Activated CD4-positive, CD25-positive, alpha-beta regulatory T cell treated with anti-CD3 and anti-CD28 coated beads, Interleukin-2, amount 50 U/mL, for 72 hours (primary cell): ENCODE results near the gene CHI3L2.

Source experiments
- DNase-seq: peaks from one replicate; pipeline ENCODE4 v3.0.0; 2021

Gene CHI3L2

DNA sequence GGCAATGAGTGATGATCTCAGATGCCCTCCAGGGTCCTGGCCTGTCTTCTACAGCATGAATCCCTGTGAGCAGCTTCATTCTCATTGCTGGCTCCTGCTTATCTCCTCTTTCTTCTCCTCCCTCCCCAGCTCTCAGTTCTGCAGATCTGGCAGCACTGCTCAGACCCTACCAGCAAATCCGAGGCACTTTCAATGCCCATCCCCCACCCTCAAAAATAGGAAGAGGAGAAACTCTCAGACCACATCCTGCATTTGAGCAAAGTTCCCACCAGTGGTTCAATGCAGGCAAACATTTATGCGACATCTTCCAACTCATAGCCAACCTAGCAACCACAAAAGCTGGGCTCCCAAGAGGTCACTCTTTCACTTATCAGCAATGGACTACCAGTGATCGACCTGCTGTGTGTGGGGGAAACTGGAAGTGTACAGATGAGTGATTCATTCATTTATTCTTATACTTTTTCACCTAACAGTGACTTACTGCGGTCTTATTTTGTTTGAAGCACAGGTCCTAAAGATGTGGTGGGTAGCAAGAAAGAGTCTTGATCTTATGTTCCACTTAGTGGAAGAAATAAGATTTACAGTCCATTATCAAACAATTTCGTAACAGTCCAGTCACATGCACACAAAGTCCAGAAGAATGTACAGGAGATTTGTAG, 5.8 kb upstream of the CHI3L2 start:
- no peak for DNase-seq

DNA sequence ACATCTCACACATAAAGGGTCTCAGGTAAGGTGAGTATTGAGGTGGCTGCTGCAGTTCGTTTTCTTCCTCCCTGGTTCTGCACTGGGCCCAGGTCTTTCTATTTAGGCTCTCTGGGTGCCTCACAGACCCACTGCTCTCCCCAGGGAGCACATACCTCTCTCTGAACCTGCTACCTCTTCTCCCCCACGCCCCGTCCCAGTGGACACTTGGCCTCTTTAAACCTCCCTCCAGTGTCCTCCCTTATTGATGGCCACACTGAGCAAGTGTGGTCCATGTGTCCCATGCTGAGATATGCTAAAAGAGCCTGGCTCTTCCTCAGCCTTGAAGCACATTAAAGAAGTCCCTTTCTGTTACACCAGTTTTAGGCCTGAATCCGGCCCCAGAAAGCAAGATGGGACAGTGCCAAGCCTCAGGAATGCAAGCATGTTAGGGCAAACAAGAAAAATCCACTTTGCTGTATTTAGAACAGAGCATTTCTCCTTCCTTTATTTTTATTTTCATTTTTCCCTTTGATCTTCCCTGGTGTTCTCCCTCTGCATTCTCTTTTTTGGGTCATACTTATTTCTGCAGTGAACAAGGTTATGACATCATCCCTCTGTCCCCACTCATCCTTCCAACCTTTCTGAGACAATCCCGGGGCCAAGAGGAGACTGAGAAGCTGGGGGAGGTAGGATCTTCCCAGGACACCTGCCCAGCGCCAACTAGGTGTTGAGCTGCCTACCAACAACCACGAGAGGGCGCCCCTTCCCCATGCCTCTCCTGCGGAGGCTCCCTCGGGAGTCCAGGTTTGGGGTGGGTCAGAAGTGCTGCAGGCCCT, 5.0 kb upstream of the CHI3L2 start:
- peak; percentile 80 for DNase-seq

- no peak for DNase-seq
Measured at GRCh38 chr1:111223126-111223685, 4.3 kb upstream of the CHI3L2 start.

DNA sequence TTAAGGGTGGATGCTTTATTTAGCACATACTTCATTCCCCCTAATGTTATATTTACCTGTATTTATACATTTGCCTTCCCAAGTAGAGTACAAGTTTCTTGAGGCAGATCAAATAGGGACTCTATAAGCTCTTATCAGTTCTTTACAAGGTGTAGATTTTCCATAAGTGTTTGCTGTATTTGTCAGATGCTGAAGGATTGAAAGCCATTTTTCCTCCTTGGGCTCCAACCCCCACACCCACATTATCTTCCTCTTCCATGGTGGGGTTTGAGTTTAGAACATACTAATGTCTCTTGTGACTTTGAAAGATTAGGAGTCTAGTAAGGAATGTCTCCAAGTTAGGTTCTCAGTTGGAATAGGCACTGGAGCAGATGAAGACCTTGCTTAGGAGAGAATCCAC, 2.4 kb upstream of the CHI3L2 start:
- no peak for DNase-seq

GRCh38 chr1:111225717-111226400, 1.7 kb upstream of the CHI3L2 start:
- DNase-seq = no peak

DNA sequence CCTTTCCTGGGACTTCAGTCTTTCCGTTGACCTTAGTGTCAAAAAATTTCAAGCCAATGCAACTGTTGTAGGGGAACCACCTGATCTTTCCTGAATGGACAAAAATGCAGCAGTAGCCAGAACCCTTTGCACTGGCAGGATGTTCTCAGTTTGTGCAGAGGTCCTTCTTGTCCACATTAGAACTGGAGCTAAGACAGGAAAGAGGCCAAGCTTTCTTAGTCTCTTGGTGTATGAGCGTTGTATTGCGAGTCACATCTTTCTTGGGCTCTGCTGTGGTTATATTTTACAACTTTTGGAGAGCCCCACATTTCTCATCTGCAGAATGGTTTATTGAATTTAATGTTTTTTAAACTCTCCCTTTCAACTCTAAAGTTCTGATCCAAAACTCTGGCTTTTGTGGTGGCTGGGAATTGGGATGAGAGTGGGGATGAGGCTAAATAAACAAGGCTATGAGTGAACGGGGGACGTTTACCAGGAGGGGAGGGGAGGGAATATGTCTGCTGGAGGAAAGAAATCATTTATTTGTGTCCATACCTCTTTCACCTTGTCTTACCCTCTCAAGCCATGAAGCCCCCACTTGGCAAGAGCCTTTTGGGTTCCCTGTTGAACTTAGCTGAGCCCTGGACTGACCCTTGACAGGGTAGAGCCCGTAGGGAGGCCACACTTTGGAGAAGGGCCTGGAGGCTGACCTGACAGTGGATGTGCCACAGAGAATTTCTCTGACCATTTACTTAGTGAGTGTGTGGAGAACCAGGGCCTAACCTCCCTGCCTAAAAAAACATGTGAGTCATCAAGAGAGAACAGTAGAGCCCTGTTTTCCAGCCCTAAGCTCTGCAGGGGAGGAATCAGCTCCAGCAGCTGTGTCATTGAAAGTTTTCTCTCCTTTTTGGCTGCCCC, 586 bp downstream of the CHI3L2 start:
- no peak for DNase-seq

DNA sequence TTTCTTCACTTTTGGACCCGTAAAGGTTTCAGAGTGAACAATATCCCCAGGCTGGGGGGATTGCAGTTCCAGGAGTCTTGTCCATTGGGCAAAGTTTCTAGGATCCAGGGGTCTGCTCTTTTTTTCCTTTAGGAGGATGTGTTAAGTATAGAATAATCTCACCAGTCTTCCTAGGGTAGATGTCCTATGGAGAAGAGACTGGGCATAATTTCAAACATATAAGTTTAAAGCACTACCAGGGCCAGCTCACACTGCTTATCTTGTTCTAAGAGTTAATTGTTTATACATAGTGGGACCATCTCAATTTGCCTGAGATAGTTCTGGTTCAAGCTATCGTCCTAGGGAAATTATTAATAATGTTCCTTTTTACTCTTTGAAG, 1.2 kb downstream of the CHI3L2 start:
- no peak for DNase-seq

- no peak for DNase-seq
Measured at GRCh38 chr1:111232134-111232533, 4.6 kb downstream of the CHI3L2 start.

DNA sequence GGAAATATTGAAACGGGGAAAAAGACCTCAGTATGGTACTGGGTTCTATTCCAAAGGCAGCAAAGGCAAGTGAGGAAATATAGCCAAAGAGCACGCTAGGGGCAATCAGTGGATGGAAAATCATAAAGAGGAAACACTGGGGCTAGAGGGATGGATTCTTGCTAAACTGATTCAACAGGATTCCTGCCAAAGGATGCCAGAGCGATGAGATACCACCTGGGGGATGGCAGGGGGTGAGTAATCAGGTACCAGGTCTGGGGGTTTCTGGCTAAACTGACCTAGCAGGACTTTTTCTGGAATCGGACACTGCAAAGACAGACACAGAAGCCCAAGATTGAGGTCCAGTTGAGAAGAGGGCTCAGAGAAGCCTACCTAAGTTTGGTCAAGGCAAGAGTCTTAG, 6.7 kb downstream of the CHI3L2 start:
- DNase-seq = no peak

GRCh38 chr1:111234866-111235265, 7.4 kb downstream of the CHI3L2 start:
- no peak for DNase-seq

DNA sequence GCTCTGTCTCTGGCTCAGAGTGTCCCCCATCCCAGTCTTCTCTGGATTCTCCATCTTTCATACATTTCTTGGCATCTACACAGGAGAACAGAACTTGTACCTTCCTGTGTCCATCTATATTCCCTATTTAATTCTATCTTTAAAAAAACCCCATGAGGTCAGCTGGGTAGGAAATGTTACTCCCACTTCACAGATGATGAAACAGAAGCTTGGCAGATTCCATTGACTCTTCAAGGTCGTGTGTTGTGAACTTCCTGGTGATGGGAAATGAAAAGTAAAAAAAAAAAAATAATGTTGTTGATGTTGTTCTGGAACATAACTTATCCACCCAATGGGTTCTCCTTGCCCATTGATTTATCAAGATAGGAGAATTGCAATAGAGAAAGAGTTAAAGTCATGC, 8.9 kb downstream of the CHI3L2 start:
- no peak for DNase-seq

DNA sequence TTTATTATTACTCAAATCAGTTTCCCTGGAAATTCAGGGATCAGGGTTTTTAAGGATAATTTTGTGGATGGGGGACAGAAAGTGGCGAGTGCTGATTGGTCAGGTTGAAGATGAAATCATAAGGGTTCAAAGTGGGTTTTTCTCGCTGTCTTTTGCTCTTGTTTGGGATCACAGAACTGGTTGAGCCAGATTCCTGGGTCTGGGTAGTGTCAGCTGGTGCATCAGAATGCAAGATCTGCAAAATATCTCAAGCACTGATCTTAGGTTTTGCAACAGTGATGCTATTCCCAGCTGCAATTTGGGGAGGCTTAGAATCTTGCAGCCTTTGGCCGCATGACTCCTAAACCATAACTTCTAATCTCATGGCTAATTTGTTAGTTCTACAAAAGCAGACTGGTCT, 9.3 kb downstream of the CHI3L2 start:
- no peak for DNase-seq

DNA sequence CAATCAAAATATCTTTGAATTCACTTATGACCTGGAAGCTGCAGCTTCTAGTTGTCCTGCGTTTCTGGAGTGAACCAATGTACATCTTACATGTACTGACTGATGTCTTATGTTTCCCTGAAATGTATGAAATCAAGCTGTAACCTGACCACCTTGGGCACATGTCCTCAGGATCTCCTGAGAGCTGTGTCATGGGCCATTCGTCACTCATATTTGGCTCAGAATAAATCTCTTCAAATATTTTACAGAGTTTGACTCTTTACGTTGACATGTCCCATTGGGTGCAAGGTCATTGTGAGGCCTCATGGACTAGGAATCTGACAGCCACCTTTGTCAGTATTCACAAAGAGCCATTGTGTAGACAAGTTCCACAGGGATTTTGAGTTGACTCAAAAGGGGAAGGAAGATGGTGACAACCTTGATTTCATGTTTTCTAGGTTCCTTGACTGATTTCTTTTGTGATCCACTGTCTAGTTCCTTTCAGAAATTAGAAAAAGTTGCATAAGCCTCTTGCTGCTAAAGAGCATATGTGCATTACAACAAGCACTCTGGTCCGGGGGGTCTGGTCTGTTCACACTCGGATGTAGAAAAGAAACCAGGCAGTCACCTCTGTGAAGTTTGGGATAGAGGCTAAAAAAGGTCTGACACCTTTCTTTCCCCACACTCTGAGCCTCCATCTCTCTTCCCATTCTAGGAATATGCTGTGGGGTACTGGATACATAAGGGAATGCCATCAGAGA, 10.7 kb downstream of the CHI3L2 start:
- no peak for DNase-seq

- DNase-seq = no peak
Measured at GRCh38 chr1:111241797-111242196, 14.3 kb downstream of the CHI3L2 start.

DNA sequence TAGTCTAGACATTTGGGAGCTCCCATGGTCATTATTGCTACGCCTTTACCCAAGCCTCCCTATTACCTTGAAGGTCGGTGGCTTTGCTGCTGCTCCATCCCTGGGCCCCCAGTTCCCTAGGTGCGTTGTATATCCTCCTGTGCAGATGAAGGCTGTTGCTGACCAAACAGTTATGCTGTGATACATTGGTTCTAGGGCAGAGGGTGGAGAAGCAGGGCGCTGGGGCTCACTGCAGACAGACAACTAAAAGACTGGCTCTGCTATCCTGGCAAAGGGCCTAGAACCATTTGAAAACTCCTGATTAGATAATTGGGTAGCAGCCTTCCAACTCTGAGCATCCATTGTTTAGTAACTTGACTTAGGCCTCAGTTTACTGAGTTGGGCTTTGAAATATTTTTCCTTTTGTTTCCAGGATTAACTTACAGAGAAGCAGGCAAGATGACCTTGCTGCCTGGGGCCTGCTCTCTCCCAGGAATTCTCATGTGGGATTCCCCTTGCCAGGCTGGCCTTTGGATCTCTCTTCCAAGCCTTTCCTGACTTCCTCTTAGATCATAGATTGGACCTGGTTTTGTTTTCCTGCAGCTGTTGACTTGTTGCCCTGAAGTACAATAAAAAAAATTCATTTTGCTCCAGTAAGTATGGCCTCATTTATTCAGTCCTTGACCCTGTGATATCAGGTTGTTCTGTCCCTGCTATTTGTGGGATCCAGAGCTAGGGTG, 15.5 kb downstream of the CHI3L2 start:
- no peak for DNase-seq

DNA sequence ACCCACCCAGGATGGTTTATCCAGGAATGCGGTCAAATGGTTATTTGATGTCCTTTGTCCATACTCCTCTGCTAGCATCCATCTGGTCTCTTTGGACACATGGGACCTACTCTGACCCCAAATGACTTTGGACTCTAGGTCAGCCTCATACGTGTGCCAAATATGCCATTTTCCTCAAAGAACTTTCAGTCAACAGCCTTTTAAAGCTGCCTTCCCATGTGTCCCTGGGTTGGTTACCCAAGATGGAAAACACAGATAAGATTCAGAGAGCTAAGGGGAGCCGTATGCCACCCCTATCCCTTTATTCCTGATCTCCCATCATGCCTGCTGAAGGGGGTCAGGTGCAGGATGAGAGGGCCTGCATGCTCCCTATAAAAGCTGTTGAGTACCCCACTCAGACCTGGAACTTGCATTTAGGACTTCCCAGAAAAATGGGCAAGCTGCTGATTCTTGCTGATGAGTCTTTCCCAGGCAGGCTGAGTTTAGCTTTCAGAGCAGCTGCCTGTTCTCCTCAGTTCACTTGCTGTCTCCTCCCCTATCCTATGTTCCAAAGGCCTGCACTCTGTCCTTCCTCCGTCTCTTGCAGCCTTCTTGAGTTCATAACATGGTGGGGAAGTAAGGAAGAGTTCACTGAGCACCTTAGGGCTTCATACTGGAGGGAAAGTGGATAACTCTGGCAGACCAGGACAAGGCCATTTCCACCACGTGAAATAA, 19.8 kb downstream of the CHI3L2 start:
- DNase-seq = no peak

- DNase-seq = no peak
Measured at GRCh38 chr1:111249960-111250359, 22.4 kb downstream of the CHI3L2 start.

- no peak for DNase-seq
Measured at GRCh38 chr1:111251570-111251969, 24.1 kb downstream of the CHI3L2 start.

- no peak for DNase-seq
Measured at GRCh38 chr1:111252786-111253185, 25.3 kb downstream of the CHI3L2 start.

DNA sequence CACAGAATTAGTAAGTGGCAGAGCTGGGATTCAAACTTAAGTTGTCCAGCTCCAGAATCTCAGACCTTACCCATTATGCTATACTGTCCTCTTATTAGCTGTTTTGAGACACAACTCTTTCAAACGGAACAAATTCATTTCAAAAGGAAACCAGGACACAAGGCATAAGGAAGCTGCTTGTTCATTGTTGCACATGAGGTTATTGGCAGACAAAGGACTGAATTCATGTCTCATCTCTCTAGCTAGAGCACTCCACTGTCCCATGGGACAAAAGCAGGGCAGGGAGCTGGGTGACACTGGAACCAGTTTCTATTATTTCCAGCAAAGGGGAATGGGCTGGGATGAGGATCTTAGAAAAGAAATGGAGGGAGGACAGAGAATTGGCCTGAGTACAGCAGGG, 26.4 kb downstream of the CHI3L2 start:
- DNase-seq = no peak
